ENCODE results near the gene DNAJA3.

Gene DNAJA3

GRCh38 chr16:4437366-4437765 is 11.7 kb downstream of the DNAJA3 start:
- no peak for DNase-seq

GRCh38 chr16:4442371-4442770 is 16.7 kb downstream of the DNAJA3 start:
- no peak for DNase-seq

GRCh38 chr16:4443271-4443670 is 17.6 kb downstream of the DNAJA3 start:
- no peak for DNase-seq

- DNase-seq: no peak
Observed at GRCh38 chr16:4443986-4444385, 18.3 kb downstream of the DNAJA3 start.

GRCh38 chr16:4450430-4450829 is 24.8 kb downstream of the DNAJA3 start:
- DNase-seq: no peak

GRCh38 chr16:4450931-4451519 is 25.4 kb downstream of the DNAJA3 start:
- DNase-seq: no peak

- no peak for DNase-seq
Observed at GRCh38 chr16:4452674-4453073, 27.0 kb downstream of the DNAJA3 start.

- no peak for DNase-seq
Observed at GRCh38 chr16:4454623-4455022, 29.0 kb downstream of the DNAJA3 start.

GRCh38 chr16:4455081-4455480 is 29.4 kb downstream of the DNAJA3 start:
- no peak for DNase-seq

GRCh38 chr16:4455951-4456350 is 30.3 kb downstream of the DNAJA3 start:
- no peak for DNase-seq

- no peak for DNase-seq
Observed at GRCh38 chr16:4460936-4461249, 35.2 kb downstream of the DNAJA3 start.

GRCh38 chr16:4461250-4462085 is 35.8 kb downstream of the DNAJA3 start:
- no peak for DNase-seq

GRCh38 chr16:4463522-4464163 is 38.0 kb downstream of the DNAJA3 start:
- DNase-seq: no peak

GRCh38 chr16:4465977-4466779 is 40.5 kb downstream of the DNAJA3 start:
- DNase-seq: peak; percentile 63

GRCh38 chr16:4467916-4468315 is 42.2 kb downstream of the DNAJA3 start:
- DNase-seq: no peak

GRCh38 chr16:4468972-4469371 is 43.3 kb downstream of the DNAJA3 start:
- DNase-seq: no peak

GRCh38 chr16:4471869-4472268 is 46.2 kb downstream of the DNAJA3 start:
- DNase-seq: no peak

- no peak for DNase-seq
Observed at GRCh38 chr16:4472880-4473279, 47.2 kb downstream of the DNAJA3 start.

- peak; percentile 88 for DNase-seq
Observed at GRCh38 chr16:4474192-4474961, 48.7 kb downstream of the DNAJA3 start, which contains the start of gene NMRAL1. Gene NMRAL1, minus strand, starts transcription at chr16:4474625. Its CDS starts 493 bp downstream, at chr16:4474132.

- peak; percentile 93 for DNase-seq
Observed at GRCh38 chr16:4475880-4476788, 50.5 kb downstream of the DNAJA3 start, which contains the start of gene HMOX2. Gene HMOX2, plus strand, starts transcription at chr16:4476398. Its CDS starts 29,127 bp downstream, at chr16:4505525.

- peak; percentile 39 for DNase-seq
Observed at GRCh38 chr16:4477966-4478365, 52.3 kb downstream of the DNAJA3 start.
